VCaP (cell line): ENCODE data around the gene FHIT.

Source experiments
- H3K27ac ChIP-seq: fragments of 450-650 bp; 2 replicates; pipeline ENCODE4 v1.5.1; 2017
- TF ChIP-seq, protein P1 (sequence below): fragments of 450-650 bp; conservative IDR thresholded peaks from 2 replicates; pipeline ENCODE4 v1.5.1; 2017; ENCODE audit warnings: mild to moderate bottlenecking, moderate library complexity

Gene FHIT

GRCh38 chr3:60771766-60772165, 479.5 kb downstream of the FHIT start:
- TF ChIP-seq, protein P1, sequence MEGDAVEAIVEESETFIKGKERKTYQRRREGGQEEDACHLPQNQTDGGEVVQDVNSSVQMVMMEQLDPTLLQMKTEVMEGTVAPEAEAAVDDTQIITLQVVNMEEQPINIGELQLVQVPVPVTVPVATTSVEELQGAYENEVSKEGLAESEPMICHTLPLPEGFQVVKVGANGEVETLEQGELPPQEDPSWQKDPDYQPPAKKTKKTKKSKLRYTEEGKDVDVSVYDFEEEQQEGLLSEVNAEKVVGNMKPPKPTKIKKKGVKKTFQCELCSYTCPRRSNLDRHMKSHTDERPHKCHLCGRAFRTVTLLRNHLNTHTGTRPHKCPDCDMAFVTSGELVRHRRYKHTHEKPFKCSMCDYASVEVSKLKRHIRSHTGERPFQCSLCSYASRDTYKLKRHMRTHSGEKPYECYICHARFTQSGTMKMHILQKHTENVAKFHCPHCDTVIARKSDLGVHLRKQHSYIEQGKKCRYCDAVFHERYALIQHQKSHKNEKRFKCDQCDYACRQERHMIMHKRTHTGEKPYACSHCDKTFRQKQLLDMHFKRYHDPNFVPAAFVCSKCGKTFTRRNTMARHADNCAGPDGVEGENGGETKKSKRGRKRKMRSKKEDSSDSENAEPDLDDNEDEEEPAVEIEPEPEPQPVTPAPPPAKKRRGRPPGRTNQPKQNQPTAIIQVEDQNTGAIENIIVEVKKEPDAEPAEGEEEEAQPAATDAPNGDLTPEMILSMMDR, result no peak
- no peak overlapping the region for H3K27ac ChIP-seq

DNA sequence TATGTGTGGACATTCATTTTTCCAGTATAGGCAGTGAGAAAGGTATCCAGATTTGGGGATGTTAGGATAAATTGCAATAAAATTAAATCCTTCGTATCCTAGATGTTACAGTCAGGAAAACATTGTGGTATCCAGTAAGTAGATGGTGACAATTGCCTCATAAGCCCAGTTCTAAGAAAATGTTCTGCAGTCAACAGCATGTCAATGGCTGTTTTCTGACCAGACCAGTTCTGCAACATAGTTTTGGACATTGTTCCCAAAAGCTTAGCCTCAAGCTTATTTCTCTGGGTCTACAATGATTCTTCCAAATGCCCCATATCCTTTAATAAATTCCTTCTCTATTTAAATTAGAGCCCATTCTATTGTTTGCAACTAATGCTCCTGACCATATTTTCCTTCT, 480.7 kb downstream of the FHIT start:
- TF ChIP-seq, protein P1, result no peak
- H3K27ac ChIP-seq, result no peak overlapping the region

DNA sequence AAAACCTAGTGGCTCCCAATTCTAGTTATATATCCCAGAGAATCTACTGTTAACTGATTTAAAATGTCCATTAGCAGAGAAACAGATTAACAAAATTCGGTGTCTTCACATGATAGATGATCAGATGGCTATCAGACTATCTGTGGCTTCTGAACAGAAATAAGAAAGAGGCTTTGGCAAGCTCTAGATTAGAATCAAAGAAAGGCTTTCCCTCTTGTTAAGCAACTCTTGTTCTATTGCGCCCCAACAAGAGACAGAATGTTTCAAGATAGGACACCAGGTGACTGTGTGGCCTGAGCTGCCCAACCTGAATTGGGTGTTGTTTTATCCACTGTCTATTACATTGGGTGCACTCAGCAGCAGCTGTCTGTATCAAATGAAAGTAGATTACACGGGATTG, 483.7 kb downstream of the FHIT start:
- TF ChIP-seq, protein P1, result no peak

GRCh38 chr3:60765776-60766175, 485.5 kb downstream of the FHIT start:
- TF ChIP-seq, protein P1, result no peak
- no peak overlapping the region for H3K27ac ChIP-seq

More for the DNA sequence above, 483.7 kb downstream of the FHIT start:
- no peak overlapping the region for H3K27ac ChIP-seq

DNA sequence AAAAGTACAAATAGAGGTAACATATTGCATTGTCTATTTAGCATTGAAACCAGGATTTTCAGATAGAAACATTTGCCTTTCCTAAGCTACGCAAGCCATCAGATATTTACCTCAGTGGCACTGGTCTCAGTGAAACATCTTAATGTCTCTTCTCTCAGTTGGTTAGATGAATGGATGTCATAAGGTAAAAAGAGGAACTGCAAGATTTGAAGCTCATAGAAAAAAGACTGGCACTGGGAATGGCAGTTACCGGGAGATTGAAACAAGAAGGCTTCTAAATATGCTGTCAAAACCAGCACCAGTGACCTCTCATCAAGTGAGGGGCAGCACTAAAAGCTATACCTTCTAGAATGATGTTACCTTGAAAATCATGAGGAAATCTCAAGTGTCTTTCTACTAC, 486.4 kb downstream of the FHIT start:
- no peak overlapping the region for H3K27ac ChIP-seq
- TF ChIP-seq, protein P1, result no peak

GRCh38 chr3:60760145-60760544, 491.1 kb downstream of the FHIT start:
- no peak overlapping the region for H3K27ac ChIP-seq
- TF ChIP-seq, protein P1, result no peak

DNA sequence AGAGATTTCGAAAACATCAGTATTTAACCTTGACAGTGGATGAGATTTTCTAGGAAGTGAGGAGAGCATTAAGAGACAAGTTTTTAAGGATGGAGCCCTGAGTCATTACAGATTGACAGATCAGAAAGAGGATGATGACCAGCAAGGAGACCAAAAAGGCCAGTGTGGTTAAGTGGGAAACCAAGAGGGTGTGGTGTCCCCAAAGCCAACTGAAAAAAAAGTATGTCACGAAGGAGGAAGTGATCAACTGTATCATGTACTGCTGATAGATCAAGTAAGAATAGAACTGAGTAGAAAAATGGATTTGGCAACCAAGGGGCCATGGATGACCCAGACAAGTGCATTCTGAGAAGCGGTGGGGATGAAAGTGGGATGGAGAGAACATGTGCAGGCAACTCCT, 491.8 kb downstream of the FHIT start:
- H3K27ac ChIP-seq, result no peak overlapping the region
- TF ChIP-seq, protein P1, result no peak

DNA sequence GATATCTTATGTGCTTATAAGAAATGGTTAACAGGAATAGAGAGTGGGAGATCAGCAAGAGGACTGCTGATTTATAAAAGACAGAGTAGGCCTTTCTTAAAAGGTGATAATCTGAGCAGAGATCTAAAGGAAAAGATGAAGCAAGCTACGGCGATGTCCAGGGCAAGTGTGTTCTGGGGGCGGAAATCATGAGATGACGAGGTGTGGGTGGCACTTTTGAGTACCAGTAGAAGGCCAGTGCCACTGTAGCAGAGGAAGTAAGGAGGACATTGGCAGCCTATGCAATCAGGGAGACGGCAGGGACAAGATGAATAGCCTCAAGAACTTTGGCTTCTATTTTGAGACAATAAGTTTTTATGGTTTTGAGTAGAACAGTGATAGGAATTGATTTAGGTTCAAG, 492.4 kb downstream of the FHIT start:
- TF ChIP-seq, protein P1, result no peak
- no peak overlapping the region for H3K27ac ChIP-seq
